NCI-H1092 (cell line): ENCODE results near the gene TMEM51.

Experiments
- DNase-seq: peaks from one replicate; lab custom pipeline; 2025; lab: John Stamatoyannopoulos, UW

The TMEM51 gene

GRCh38 chr1:15196807-15197530 lies 43.4 kb downstream of the TMEM51 start:
- no peak for DNase-seq

- no peak for DNase-seq
Observed at GRCh38 chr1:15197591-15198447, 44.3 kb downstream of the TMEM51 start.

- no peak for DNase-seq
Observed at GRCh38 chr1:15198684-15199083, 45.1 kb downstream of the TMEM51 start.

GRCh38 chr1:15201221-15201620 lies 47.7 kb downstream of the TMEM51 start:
- no peak for DNase-seq

- DNase-seq: no peak
Observed at GRCh38 chr1:15201849-15202551, 48.5 kb downstream of the TMEM51 start.

- no peak for DNase-seq
Observed at GRCh38 chr1:15204931-15205330, 51.4 kb downstream of the TMEM51 start.

GRCh38 chr1:15205586-15206346 lies 52.2 kb downstream of the TMEM51 start:
- no peak for DNase-seq

GRCh38 chr1:15206418-15207030 lies 53.0 kb downstream of the TMEM51 start:
- DNase-seq: no peak

GRCh38 chr1:15207031-15207828 lies 53.7 kb downstream of the TMEM51 start:
- DNase-seq: no peak

- no peak for DNase-seq
Observed at GRCh38 chr1:15207829-15208429, 54.4 kb downstream of the TMEM51 start.

GRCh38 chr1:15210651-15211375 lies 57.3 kb downstream of the TMEM51 start:
- no peak for DNase-seq

GRCh38 chr1:15211424-15211823 lies 57.9 kb downstream of the TMEM51 start:
- no peak for DNase-seq

- DNase-seq: no peak
Observed at GRCh38 chr1:15212216-15212953, 58.8 kb downstream of the TMEM51 start.

- no peak for DNase-seq
Observed at GRCh38 chr1:15212954-15213291, 59.4 kb downstream of the TMEM51 start.

- DNase-seq: no peak
Observed at GRCh38 chr1:15213341-15213821, 59.8 kb downstream of the TMEM51 start.

GRCh38 chr1:15214527-15214926 lies 61.0 kb downstream of the TMEM51 start:
- no peak for DNase-seq

- DNase-seq: no peak
Observed at GRCh38 chr1:15215116-15215515, 61.6 kb downstream of the TMEM51 start.

- no peak for DNase-seq
Observed at GRCh38 chr1:15217654-15218053, 64.1 kb downstream of the TMEM51 start.
